ENCODE measurements around the gene PDLIM5.

The PDLIM5 gene

DNA sequence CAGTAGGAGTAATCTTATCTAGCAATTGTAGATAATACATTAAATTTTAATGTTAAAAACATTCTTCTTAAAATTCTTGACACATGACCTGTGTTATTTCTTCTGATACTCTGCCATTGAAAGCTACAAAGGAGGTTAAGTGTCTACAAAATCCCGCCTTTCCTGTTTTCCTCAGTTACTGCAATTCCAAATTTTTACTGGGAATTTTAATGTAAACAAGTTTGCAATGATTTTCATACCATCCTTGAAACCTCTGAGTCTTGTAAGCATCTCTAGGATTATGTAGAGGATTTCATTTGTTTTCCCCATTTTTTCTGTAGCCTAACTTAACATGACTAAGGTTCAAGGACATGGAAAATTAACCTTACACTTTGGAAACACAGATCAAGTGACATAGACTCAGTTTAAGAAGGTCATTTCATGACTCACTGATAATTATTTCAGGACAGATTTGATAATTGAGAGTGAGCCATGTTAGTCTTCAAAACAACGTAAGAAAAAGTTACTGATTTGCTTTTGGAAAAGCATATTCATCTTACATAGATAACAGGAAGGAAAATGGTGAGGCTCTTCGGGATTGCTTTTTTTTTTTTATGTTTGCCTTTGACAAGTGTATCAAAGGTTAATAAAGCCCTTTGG lies 39.6 kb upstream of the PDLIM5 start:
- Histone ChIP-seq H4K20me1 (ENCODE audit: control insufficient read depth, insufficient read depth, low read depth, low read length) (no peaks in the 10 kb centered on the region), H3K4me3 (ENCODE audit: low read length) (no peak overlapping the region), H3K4me2 (ENCODE audit: low read length) (no peak overlapping the region), H3K4me1 (ENCODE audit: control insufficient read depth, low read length) (no peaks in the 10 kb centered on the region), H3K79me2 (ENCODE audit: control insufficient read depth, low read length) (no peaks in the 10 kb centered on the region), H3K36me3 (ENCODE audit: control insufficient read depth, low read length) (no peaks in the 10 kb centered on the region), H3K27ac (ENCODE audit: low read depth, low read length) (no peak overlapping the region), H3K9me3 (ENCODE audit: control insufficient read depth, insufficient read depth, low read length) (no peaks in the 10 kb centered on the region), H3K27me3 (ENCODE audit: control insufficient read depth, low read length) (peaks cover 13% of the 10 kb centered on the region), H3F3A (ENCODE audit: control insufficient read depth, insufficient read depth) (no peaks in the 10 kb centered on the region), H3K9me2 (replicated peaks; ENCODE audit: control insufficient read depth, low read length) (no peaks in the 10 kb centered on the region)
- no peak for TF ChIP-seq EZH2phosphoT487 (IDR thresholded peaks at IDR 0.05; ENCODE audit: borderline replicate concordance, low read length)
- TF ChIP-seq, protein P1, sequence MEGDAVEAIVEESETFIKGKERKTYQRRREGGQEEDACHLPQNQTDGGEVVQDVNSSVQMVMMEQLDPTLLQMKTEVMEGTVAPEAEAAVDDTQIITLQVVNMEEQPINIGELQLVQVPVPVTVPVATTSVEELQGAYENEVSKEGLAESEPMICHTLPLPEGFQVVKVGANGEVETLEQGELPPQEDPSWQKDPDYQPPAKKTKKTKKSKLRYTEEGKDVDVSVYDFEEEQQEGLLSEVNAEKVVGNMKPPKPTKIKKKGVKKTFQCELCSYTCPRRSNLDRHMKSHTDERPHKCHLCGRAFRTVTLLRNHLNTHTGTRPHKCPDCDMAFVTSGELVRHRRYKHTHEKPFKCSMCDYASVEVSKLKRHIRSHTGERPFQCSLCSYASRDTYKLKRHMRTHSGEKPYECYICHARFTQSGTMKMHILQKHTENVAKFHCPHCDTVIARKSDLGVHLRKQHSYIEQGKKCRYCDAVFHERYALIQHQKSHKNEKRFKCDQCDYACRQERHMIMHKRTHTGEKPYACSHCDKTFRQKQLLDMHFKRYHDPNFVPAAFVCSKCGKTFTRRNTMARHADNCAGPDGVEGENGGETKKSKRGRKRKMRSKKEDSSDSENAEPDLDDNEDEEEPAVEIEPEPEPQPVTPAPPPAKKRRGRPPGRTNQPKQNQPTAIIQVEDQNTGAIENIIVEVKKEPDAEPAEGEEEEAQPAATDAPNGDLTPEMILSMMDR (IDR thresholded peaks at IDR 0.05; ENCODE audit: low read depth, low read length, poor library complexity, severe bottlenecking) = no peak

DNA sequence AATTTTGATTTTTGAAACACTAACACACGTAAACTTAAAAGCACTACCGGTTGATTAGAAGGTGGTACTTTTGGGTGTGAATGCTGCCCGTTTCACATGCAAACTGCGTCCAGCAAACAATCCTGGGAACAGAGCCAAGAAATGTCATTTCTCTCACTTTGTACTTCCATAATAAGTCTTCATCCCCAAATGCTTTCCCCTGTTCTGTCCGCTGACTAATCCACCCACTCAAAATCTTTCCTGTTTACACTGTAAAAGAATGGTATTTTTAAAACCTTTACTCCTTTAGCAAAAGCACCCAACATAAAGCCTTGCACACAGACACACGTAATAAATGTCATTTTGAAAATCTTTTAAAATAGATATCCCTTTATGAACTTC lies 39.1 kb upstream of the PDLIM5 start:
- no peak overlapping the region for H3K4me3 ChIP-seq (ENCODE audit: low read length)
- no peaks in the 10 kb centered on the region for H3K36me3 ChIP-seq (ENCODE audit: control insufficient read depth, low read length)
- H3K27me3 ChIP-seq (ENCODE audit: control insufficient read depth, low read length) = peaks cover 13% of the 10 kb centered on the region
- H3K4me2 ChIP-seq (ENCODE audit: low read length) = no peak overlapping the region
- no peaks in the 10 kb centered on the region for H3K9me3 ChIP-seq (ENCODE audit: control insufficient read depth, insufficient read depth, low read length)
- no peaks in the 10 kb centered on the region for H3K4me1 ChIP-seq (ENCODE audit: control insufficient read depth, low read length)
- TF ChIP-seq, protein P1 (IDR thresholded peaks at IDR 0.05; ENCODE audit: low read depth, low read length, poor library complexity, severe bottlenecking) = no peak
- no peak for TF ChIP-seq EZH2phosphoT487 (IDR thresholded peaks at IDR 0.05; ENCODE audit: borderline replicate concordance, low read length)
- no peaks in the 10 kb centered on the region for H4K20me1 ChIP-seq (ENCODE audit: control insufficient read depth, insufficient read depth, low read depth, low read length)
- no peaks in the 10 kb centered on the region for H3K79me2 ChIP-seq (ENCODE audit: control insufficient read depth, low read length)
- H3F3A ChIP-seq (ENCODE audit: control insufficient read depth, insufficient read depth) = no peaks in the 10 kb centered on the region
- no peaks in the 10 kb centered on the region for H3K9me2 ChIP-seq (replicated peaks; ENCODE audit: control insufficient read depth, low read length)
- no peak overlapping the region for H3K27ac ChIP-seq (ENCODE audit: low read depth, low read length)

DNA sequence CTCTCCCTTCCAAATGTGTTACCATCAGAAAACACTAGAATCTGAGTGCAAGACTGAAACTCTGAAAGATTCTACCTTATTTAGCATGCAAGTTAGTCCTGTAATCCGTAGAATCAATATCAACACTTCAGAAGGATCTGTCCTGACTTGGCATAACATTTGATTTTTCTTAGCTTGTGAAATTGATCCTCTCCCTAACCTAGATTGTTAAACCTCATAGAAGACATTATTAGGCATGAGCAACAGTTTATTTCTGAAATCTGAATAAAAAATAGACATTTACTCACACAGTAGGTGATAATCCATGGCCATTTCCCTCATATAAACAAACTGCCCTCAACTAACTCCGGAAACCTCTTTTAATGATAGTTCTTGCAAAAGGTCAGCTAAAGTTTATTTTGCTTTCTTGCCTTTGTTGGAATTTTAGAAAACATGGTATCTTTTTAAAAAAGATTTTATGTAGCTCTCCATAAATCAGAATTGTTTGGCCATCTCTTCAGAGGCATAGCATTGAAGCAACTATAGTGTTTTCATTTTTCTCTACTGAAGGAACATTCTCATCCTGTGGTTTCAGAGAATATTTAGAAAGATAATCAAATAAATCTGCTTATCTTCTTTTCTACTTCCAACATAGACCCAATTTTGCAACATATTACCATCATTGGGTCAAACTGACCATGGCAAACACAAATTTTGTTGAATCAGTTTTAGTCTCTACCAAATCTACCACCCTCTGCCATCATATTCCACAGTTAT lies 38.5 kb upstream of the PDLIM5 start:
- Histone ChIP-seq H3K9me3 (ENCODE audit: control insufficient read depth, insufficient read depth, low read length) (no peaks in the 10 kb centered on the region), H3K4me1 (ENCODE audit: control insufficient read depth, low read length) (no peaks in the 10 kb centered on the region), H3K79me2 (ENCODE audit: control insufficient read depth, low read length) (no peaks in the 10 kb centered on the region), H4K20me1 (ENCODE audit: control insufficient read depth, insufficient read depth, low read depth, low read length) (no peaks in the 10 kb centered on the region), H3K4me2 (ENCODE audit: low read length) (no peak overlapping the region), H3K9me2 (replicated peaks; ENCODE audit: control insufficient read depth, low read length) (no peaks in the 10 kb centered on the region), H3K4me3 (ENCODE audit: low read length) (no peak overlapping the region), H3K27ac (ENCODE audit: low read depth, low read length) (no peak overlapping the region), H3K36me3 (ENCODE audit: control insufficient read depth, low read length) (no peaks in the 10 kb centered on the region), H3K27me3 (ENCODE audit: control insufficient read depth, low read length) (peaks cover 13% of the 10 kb centered on the region), H3F3A (ENCODE audit: control insufficient read depth, insufficient read depth) (no peaks in the 10 kb centered on the region)
- no peak for TF ChIP-seq EZH2phosphoT487 (IDR thresholded peaks at IDR 0.05; ENCODE audit: borderline replicate concordance, low read length)
- TF ChIP-seq, protein P1 (IDR thresholded peaks at IDR 0.05; ENCODE audit: low read depth, low read length, poor library complexity, severe bottlenecking) = no peak
